Stimulated activated CD4-positive, alpha-beta T cell treated with anti-CD3 and anti-CD28 coated beads, Interleukin-12 subunit alpha, Interleukin-12 subunit beta, amount 100 ng/mL, for 48 hours (primary cell): ENCODE data around the gene PPFIBP1.

ENCODE experiments used
- DNase-seq, 3 donors: peaks; one replicate each; pipeline ENCODE4 v3.0.0-alpha.2; 2020; ENCODE audit warnings: low read depth in 2 of 3, low spot score in 1 of 3

Gene PPFIBP1

GRCh38 chr12:27523642-27524493 lies at the start of gene PPFIBP1:
Gene PPFIBP1, plus strand, starts transcription at chr12:27524206. Its CDS starts 109,191 bp downstream, at chr12:27633397.
- DNase-seq, result peak; percentile 98 to 100 (median 99)

GRCh38 chr12:27474344-27474743 lies 49.7 kb upstream of the PPFIBP1 start:
- no peak for DNase-seq

DNA sequence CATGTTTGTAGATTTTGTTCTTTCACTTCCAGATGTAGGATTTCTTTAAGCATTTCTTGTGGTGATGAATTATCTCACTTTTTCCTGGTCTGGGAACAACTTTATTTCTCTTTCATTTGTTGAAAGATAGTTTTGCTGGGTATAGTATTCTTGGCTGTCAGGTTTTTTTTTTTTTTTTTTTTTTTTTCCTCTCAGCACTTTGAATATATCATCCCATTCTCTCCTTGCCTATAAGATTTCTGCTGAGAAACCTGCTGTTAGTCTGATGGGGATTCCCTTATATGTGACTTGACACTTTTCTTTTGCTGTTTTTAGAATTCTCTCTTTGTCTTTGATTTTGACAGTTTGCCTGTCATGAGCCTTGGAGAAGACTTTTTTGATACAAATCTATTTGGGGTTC lies 47.0 kb upstream of the PPFIBP1 start:
- no peak for DNase-seq

- no peak for DNase-seq
These were observed 45.1 kb upstream of the PPFIBP1 start for GRCh38 chr12:27478949-27479348.

- no peak for DNase-seq
These were observed 44.0 kb upstream of the PPFIBP1 start for GRCh38 chr12:27480016-27480415.

- no peak for DNase-seq
These were observed 37.0 kb upstream of the PPFIBP1 start for GRCh38 chr12:27486961-27487360.

GRCh38 chr12:27488479-27488878 lies 35.5 kb upstream of the PPFIBP1 start:
- DNase-seq, result no peak

GRCh38 chr12:27491226-27491625 lies 32.8 kb upstream of the PPFIBP1 start:
- no peak for DNase-seq

- no peak for DNase-seq
These were observed 30.6 kb upstream of the PPFIBP1 start for GRCh38 chr12:27493260-27493940.

- no peak for DNase-seq
These were observed 26.6 kb upstream of the PPFIBP1 start for GRCh38 chr12:27497446-27497845.

DNA sequence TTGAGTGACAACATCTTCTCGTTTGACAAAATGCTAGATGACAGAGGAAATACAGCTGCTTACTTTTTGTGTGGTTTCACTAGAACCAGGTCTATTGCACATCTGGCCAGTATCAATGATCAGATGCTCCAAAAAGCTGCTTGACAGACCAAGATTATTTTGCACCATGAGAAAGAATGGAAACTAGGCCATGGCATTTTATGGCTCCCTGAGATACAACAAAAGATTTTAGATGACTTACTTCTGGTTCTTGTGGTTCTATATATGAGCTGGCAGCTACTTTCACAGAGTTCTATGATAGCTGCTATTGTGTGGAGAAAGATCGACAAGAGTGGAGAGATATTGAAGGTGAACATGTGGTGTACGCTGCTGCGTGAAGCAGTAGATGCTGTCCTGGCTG lies 25.9 kb upstream of the PPFIBP1 start:
- peak in 1 of 3 donors; percentile 9 for DNase-seq

DNA sequence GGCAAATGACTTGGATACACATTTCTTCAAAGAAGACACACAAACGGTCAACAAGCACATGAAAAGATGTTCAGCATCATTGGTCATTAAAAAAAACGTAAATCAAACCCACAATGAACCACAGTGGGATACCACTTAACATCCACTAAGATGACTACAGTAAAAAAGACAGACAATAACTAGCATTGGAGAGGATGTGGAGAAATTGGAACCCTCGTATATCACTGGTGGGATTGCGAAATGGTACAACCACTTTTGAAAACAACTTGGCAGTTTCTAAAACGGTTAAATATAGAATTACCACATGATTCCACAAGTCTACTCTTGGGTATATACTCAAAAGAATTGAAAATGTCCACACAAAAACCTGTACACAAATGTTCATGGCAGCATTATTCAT lies 25.2 kb upstream of the PPFIBP1 start:
- no peak for DNase-seq

GRCh38 chr12:27499377-27499776 lies 24.6 kb upstream of the PPFIBP1 start:
- DNase-seq, result no peak

DNA sequence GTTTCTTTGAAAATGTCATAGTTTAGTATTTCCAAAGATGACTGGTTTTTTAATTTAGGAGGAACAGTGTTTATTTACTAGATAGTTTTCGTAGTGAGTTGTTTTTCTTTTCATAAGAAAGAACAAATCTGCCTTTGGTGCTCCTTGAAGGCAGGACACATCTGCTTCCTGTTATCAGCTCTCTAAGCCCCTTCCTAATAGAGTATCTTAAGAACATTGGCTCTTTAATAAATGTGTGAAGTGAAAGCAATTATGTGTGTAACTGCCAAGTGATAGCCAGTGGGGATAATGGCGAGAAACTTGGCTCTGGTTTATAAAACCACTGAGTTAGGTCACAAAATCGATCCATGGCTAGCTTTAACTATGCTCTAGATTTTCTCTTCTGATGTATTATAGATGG lies 23.5 kb upstream of the PPFIBP1 start:
- no peak for DNase-seq

- no peak for DNase-seq
These were observed 22.0 kb upstream of the PPFIBP1 start for GRCh38 chr12:27502021-27502435.

- DNase-seq, result no peak
These were observed 19.5 kb upstream of the PPFIBP1 start for GRCh38 chr12:27504507-27504906.

- DNase-seq, result no peak
These were observed 18.9 kb upstream of the PPFIBP1 start for GRCh38 chr12:27505109-27505508.

- DNase-seq, result no peak
These were observed 18.2 kb upstream of the PPFIBP1 start for GRCh38 chr12:27505761-27506160.

DNA sequence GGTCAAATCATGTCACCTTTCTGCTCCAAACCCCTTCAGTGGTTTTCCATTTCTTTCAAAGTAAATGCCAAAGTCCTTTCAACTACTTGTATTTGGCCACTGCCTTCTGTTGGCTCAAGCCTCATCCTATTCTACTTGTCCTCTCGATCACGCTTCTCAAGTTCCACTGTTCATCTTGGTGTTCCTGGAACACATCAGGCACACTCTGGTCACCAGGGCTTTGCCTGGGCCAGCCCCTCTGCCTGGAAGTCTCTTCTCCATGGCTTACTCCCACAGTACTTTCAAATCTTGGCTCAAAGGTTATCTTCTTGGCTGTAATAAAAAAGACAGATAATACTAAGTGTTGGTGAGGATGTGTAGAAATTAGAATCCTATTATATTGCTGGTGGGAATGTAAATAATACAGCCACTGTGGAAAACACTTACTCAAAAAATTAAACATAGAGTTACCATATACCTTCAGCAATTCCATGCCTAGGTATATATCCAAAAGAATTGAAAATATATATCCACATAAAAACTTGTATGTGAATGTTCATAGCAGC lies 17.3 kb upstream of the PPFIBP1 start:
- DNase-seq, result no peak

DNA sequence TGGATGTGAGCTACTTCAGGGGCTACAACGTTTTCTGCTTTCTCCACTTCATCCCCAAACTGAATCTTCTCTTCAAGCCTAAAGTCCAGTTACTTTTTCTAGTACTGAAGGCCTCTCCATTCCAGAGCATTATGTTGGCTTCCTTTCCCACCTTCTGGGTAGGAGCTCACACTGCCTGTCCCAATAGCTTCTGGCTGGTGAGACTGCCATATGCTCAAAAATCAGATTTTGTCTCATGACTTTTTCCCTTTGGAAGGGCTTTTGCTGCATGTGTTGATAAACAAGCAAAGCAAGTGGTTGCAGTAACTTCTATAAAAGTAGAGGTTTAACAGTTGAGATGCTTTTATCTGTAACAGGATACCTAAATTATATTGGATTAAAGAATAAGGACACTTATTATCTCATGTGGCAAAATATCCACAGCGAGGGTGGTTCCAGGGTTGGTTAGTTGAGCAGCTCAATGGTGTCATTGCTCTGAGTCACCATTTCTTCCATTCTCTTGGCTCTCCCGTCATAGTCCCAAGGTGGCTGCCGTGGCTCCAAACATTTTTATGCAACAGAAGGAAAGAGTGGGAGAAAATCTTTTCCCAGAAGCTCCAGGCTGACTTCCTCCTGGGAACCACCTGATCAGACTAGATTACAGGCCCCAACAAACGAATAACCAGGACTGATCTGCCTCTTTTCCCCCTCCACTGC lies 15.1 kb upstream of the PPFIBP1 start:
- DNase-seq, result no peak

GRCh38 chr12:27511031-27511722 lies 12.8 kb upstream of the PPFIBP1 start:
- DNase-seq, result no peak
